Measurements from ENCODE around the gene CSNK1A1.

GRCh38 chr5:149456597-149457392 lies 94.4 kb downstream of the CSNK1A1 start:
- TF ChIP-seq POLR2AphosphoS5 (IDR thresholded peaks at IDR 0.05; ENCODE audit: low read depth, low read length) (no peak), TAF1 (IDR thresholded peaks at IDR 0.05; ENCODE audit: borderline replicate concordance, insufficient read depth, low read length) (no peak), SIN3A (IDR thresholded peaks at IDR 0.05; ENCODE audit: borderline replicate concordance, insufficient read depth, low read length) (no peak)
- TF ChIP-seq, protein P1, sequence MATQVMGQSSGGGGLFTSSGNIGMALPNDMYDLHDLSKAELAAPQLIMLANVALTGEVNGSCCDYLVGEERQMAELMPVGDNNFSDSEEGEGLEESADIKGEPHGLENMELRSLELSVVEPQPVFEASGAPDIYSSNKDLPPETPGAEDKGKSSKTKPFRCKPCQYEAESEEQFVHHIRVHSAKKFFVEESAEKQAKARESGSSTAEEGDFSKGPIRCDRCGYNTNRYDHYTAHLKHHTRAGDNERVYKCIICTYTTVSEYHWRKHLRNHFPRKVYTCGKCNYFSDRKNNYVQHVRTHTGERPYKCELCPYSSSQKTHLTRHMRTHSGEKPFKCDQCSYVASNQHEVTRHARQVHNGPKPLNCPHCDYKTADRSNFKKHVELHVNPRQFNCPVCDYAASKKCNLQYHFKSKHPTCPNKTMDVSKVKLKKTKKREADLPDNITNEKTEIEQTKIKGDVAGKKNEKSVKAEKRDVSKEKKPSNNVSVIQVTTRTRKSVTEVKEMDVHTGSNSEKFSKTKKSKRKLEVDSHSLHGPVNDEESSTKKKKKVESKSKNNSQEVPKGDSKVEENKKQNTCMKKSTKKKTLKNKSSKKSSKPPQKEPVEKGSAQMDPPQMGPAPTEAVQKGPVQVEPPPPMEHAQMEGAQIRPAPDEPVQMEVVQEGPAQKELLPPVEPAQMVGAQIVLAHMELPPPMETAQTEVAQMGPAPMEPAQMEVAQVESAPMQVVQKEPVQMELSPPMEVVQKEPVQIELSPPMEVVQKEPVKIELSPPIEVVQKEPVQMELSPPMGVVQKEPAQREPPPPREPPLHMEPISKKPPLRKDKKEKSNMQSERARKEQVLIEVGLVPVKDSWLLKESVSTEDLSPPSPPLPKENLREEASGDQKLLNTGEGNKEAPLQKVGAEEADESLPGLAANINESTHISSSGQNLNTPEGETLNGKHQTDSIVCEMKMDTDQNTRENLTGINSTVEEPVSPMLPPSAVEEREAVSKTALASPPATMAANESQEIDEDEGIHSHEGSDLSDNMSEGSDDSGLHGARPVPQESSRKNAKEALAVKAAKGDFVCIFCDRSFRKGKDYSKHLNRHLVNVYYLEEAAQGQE (IDR thresholded peaks at IDR 0.05; ENCODE audit: insufficient read depth in 1 of 2, low read depth in 2 of 2, low read length in 2 of 2), result no peak

Measured in PFSK-1 (cell line).